ENCODE results near the gene CD1C.
A peak's percentile ranks its signal among the peaks of the same experiment; 100 is the strongest.
"Not testable (repeated sequence)": the region's sequence is repeated elsewhere in the genome, so short reads cannot be mapped to it uniquely, and the experiment has no call there.

Gene CD1C

GRCh38 chr1:158333405-158334155, 43.9 kb downstream of the CD1C start:
- Histone ChIP-seq H3K9me3 (ENCODE audit: insufficient read depth, low read length) (no peaks in the 10 kb centered on the region), H3K4me3 (ENCODE audit: insufficient read length, low read depth) (no peak overlapping the region), H3K4me1 (ENCODE audit: insufficient read depth, insufficient read length) (peaks cover 3% of the 10 kb centered on the region), H3K36me3 (ENCODE audit: insufficient read depth, insufficient read length, low read length) (no peaks in the 10 kb centered on the region), H3K9ac (ENCODE audit: insufficient read length, low read depth) (no peak overlapping the region), H3K27me3 (ENCODE audit: insufficient read depth, insufficient read length) (no peaks in the 10 kb centered on the region)
- no peak for TF ChIP-seq ZNF274 (IDR thresholded peaks at IDR 0.05; ENCODE audit: low read depth, low read length)
- no peak for TF ChIP-seq SUZ12 (IDR thresholded peaks at IDR 0.05; ENCODE audit: extremely low read depth, insufficient read depth, insufficient read length)
- TF ChIP-seq YY1 (IDR thresholded peaks at IDR 0.05; ENCODE audit: insufficient read depth, insufficient read length) = no peak
- DNase-seq (ENCODE audit: low read depth, low spot score) = no peak

GRCh38 chr1:158334526-158335212, 44.9 kb downstream of the CD1C start:
- Histone ChIP-seq H3K4me1 (ENCODE audit: insufficient read depth, insufficient read length) (peaks cover 3% of the 10 kb centered on the region), H3K4me3 (ENCODE audit: insufficient read length, low read depth) (no peak overlapping the region), H3K27me3 (ENCODE audit: insufficient read depth, insufficient read length) (no peaks in the 10 kb centered on the region), H3K36me3 (ENCODE audit: insufficient read depth, insufficient read length, low read length) (no peaks in the 10 kb centered on the region), H3K9me3 (ENCODE audit: insufficient read depth, low read length) (no peaks in the 10 kb centered on the region), H3K9ac (ENCODE audit: insufficient read length, low read depth) (no peak overlapping the region)
- no peak for DNase-seq (ENCODE audit: low read depth, low spot score)
- no peak for TF ChIP-seq YY1 (IDR thresholded peaks at IDR 0.05; ENCODE audit: insufficient read depth, insufficient read length)
- TF ChIP-seq SUZ12 (IDR thresholded peaks at IDR 0.05; ENCODE audit: extremely low read depth, insufficient read depth, insufficient read length) = no peak
- TF ChIP-seq ZNF274 (IDR thresholded peaks at IDR 0.05; ENCODE audit: low read depth, low read length) = no peak

- Histone ChIP-seq H3K4me1 (ENCODE audit: insufficient read depth, insufficient read length) (peaks cover 3% of the 10 kb centered on the region), H3K27me3 (ENCODE audit: insufficient read depth, insufficient read length) (no peaks in the 10 kb centered on the region), H3K9me3 (ENCODE audit: insufficient read depth, low read length) (no peaks in the 10 kb centered on the region), H3K36me3 (ENCODE audit: insufficient read depth, insufficient read length, low read length) (no peaks in the 10 kb centered on the region), H3K4me3 (ENCODE audit: insufficient read length, low read depth) (no peak overlapping the region), H3K9ac (ENCODE audit: insufficient read length, low read depth) (no peak overlapping the region)
- no peak for DNase-seq (ENCODE audit: low read depth, low spot score)
- TF ChIP-seq ZNF274 (IDR thresholded peaks at IDR 0.05; ENCODE audit: low read depth, low read length) (no peak), YY1 (IDR thresholded peaks at IDR 0.05; ENCODE audit: insufficient read depth, insufficient read length) (no peak), SUZ12 (IDR thresholded peaks at IDR 0.05; ENCODE audit: extremely low read depth, insufficient read depth, insufficient read length) (no peak)
Measured at GRCh38 chr1:158335213-158335532, 45.5 kb downstream of the CD1C start.

GRCh38 chr1:158336413-158336812, 46.7 kb downstream of the CD1C start:
- H3K27me3 ChIP-seq (ENCODE audit: insufficient read depth, insufficient read length); H3K36me3 ChIP-seq (ENCODE audit: insufficient read depth, insufficient read length, low read length); H3K4me1 ChIP-seq (ENCODE audit: insufficient read depth, insufficient read length); H3K4me3 ChIP-seq (ENCODE audit: insufficient read length, low read depth); H3K9me3 ChIP-seq (ENCODE audit: insufficient read depth, low read length); H3K9ac ChIP-seq (ENCODE audit: insufficient read length, low read depth): not testable (repeated sequence)
- DNase-seq (ENCODE audit: low read depth, low spot score) = peak; percentile 38

All from NT2/D1 (cell line).